Renal cortex interstitium (tissue), 11 donors: ENCODE data around the gene EHD4. TPM values are rescaled to one million over a fixed set of nuclear protein-coding genes. Genes with fewer than 3 reads are reported as not detected.

Experiments
- DNase-seq, 11 donors: peaks; one replicate each; pipeline ENCODE4 v3.0.0-alpha.2; 2013; ENCODE audit warnings: low read depth in 9 of 11, low spot score in 4 of 11; ENCODE audit errors: extremely low read depth in 1 of 11
- polyA plus RNA-seq, 3 donors: library from polyadenylated mRNA; unstranded; fragments of 120-200 nt; gene quantifications; one replicate each; pipeline ENCODE4 v1.2.1, GENCODE V29; 2013; ENCODE audit not compliant: insufficient read length in 3 of 3

The EHD4 gene
- polyA plus RNA-seq, 3 donors: 14.8 to 19.5 (median 18.4) TPM

- no peak for DNase-seq
Observed at GRCh38 chr15:41879321-41879845, 93.0 kb downstream of the EHD4 start.

- no peak for DNase-seq
Observed at GRCh38 chr15:41878355-41878699, 94.0 kb downstream of the EHD4 start.

- no peak for DNase-seq
Observed at GRCh38 chr15:41877631-41878354, 94.6 kb downstream of the EHD4 start.

GRCh38 chr15:41876689-41877088 is 95.7 kb downstream of the EHD4 start:
- DNase-seq: no peak

GRCh38 chr15:41876007-41876406 is 96.3 kb downstream of the EHD4 start:
- no peak for DNase-seq

GRCh38 chr15:41874736-41875135 is 97.6 kb downstream of the EHD4 start:
- no peak for DNase-seq

- no peak for DNase-seq
Observed at GRCh38 chr15:41873711-41874110, 98.6 kb downstream of the EHD4 start.

- no peak for DNase-seq
Observed at GRCh38 chr15:41872166-41872747, 100.1 kb downstream of the EHD4 start.

- no peak for DNase-seq
Observed at GRCh38 chr15:41871175-41871905, 101.0 kb downstream of the EHD4 start.

GRCh38 chr15:41870689-41871081 is 101.7 kb downstream of the EHD4 start:
- DNase-seq: no peak

GRCh38 chr15:41869770-41870688 is 102.3 kb downstream of the EHD4 start:
- no peak for DNase-seq

GRCh38 chr15:41868321-41868720 is 104.0 kb downstream of the EHD4 start:
- DNase-seq: no peak

- no peak for DNase-seq
Observed at GRCh38 chr15:41866872-41867579, 105.3 kb downstream of the EHD4 start.

GRCh38 chr15:41866263-41866703 is 106.1 kb downstream of the EHD4 start:
- DNase-seq: no peak

- DNase-seq: no peak
Observed at GRCh38 chr15:41865490-41866055, 106.8 kb downstream of the EHD4 start.

- no peak for DNase-seq
Observed at GRCh38 chr15:41862515-41863116, 109.7 kb downstream of the EHD4 start.

- no peak for DNase-seq
Observed at GRCh38 chr15:41861736-41862356, 110.5 kb downstream of the EHD4 start.
